DMS 273 treated with DMSO at 0.1 percent for 48 hours (cell line): ENCODE data around the gene SEL1L2.

Source experiments
- DNase-seq: peaks from one replicate; lab custom pipeline; 2025; lab: John Stamatoyannopoulos, UW

The SEL1L2 gene

DNA sequence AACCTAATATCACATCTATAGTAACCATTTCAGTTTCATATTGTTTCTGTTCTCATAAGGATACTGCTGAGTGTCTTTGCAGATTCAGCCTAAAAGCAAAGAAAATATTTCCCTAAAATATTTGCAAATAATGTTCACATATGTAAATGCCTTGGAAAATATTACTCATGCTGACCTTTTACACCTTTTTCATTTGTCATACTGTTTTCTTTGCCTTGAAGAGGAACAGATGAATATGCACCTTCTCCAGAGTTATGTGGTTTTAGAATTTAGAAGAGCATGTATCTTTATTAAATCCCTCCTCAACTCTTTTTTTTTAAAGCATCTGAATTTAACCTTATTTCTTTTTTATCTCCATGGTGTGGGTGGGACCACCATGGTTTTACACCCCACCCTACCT is 173.1 kb downstream of the SEL1L2 start:
- DNase-seq, result no peak

DNA sequence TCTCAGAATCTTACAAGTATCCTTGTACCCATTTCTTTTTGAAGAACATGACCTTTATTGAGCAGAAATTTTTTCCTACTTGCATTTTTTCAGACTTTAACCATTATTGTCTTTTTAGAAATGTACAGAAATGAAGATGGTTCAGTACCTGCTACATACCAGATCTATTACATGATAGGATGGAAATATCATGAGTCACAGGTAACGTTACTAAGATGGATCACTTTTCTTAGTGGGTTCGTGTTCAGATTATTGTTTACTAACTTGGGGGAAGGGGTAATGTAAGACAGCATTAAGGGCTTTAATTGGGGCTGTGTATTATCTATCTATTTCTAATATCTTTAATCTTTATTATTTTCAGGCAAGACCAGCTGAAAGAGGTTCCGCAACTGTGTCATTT is 173.7 kb downstream of the SEL1L2 start:
- no peak for DNase-seq

DNA sequence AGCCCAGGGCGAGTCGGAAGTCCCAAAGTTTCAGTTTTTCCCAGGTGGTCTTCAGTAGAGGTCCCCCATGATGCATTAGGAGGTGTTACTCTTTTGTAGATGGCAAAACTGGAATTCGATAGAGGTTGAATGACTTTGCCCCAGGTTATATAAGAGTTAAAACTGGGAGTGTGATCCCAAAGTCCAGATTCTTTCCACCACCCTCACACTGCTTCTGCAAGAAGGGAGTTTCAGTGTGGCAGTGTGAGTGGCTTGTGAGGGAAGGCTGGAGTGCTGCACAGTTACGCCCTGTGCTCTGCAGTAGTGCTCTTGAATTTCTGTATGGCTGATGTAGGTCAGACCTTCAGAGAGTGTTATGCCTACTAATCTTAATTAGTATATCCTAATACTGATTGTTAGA is 175.7 kb downstream of the SEL1L2 start:
- no peak for DNase-seq

DNA sequence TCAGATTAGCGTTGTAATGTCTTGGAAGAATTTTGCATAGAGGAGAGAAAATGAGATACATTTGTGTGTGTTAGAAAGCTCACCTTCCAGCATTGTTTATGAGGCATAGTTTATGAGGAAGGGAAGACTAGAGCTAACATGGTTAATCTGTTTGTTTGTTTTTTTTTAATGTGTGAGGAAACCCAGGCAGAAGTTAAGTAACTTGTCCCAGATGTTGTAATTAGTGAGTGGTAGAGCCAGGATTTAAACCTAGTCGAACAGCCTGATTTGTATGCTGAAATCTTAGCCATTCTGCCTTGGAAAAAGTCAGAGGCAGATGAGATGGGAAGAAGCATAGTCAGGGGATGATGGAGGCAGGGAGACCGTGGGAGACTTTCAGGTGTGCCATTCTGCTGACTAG is 176.5 kb downstream of the SEL1L2 start:
- no peak for DNase-seq

DNA sequence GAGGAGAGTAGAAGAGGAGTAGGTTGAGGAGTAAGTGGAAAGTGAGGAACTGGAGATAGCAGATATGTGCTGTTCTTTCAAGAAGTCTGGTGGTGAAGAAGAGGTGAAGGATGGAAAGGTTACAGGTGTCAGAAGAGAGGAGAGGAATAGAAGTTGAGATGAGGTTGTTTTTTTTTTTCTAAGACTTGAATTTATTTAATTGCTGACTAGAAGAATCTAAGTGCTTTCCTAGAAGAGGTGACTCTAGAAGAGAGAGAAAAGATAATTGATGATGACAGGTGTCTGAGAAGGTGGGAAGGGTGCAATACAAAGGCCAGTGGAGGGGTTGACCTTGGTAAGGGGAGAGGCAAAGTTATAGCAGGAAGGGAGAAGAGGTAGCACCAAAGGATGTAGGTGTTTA is 180.0 kb downstream of the SEL1L2 start:
- no peak for DNase-seq

DNA sequence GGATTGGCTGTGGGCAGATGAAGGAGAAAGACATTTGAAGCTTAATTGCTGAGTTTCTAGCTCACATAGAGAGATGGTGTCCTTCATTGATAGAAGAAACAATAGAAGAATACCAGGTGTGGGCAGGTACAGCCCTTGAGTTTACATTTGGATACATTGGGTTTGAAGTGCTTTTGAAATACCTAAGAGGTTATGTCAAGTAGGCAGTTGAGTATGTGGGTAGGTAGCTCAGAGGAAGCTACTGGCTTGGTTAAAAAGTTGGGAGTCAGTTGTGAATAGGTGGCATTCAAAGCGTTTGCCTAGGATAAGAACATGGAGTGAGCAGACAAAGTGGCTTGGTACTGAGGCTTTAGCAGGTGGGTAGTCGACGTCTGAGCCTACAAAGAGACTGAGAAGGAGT is 180.6 kb downstream of the SEL1L2 start:
- DNase-seq, result no peak

DNA sequence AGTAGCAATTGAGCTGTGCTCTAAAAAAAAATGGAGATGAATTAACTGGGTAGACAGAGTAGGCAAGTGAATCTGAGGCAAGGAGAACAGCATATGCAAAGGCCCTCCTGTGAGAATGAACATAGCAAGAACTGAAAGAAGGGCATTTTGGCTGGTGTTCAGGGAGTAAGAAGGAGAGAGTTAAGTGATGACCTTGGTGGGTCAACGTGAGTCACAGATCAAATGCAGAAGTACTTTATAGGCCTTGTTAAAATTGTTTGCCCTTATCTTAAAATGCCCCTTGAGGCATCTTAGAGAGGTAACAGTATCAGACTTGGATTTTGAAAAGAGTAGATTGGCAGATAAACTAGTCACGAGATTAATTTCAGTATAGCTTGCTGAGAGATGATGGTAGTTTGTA is 181.0 kb downstream of the SEL1L2 start:
- no peak for DNase-seq

DNA sequence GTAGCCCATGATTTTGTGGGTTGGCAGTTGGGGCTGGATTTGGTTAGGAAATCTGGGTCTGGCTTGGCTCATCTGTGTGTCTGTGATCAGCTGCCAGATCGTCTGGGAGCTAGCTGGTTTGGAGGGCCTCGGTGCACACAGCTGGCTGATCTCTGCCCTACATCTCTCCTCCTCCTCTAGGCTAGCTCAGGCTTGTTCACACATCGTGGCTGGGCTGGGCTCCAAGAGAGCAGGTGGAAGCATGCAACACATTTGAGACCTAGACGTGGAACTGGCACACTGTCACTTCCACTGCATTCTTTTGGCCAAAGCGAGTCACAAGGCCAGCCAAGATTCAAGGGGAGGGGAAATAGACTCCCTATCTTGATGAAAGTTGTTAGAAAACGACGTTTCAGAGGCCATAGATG is 189.7 kb downstream of the SEL1L2 start:
- peak; percentile 94 for DNase-seq

DNA sequence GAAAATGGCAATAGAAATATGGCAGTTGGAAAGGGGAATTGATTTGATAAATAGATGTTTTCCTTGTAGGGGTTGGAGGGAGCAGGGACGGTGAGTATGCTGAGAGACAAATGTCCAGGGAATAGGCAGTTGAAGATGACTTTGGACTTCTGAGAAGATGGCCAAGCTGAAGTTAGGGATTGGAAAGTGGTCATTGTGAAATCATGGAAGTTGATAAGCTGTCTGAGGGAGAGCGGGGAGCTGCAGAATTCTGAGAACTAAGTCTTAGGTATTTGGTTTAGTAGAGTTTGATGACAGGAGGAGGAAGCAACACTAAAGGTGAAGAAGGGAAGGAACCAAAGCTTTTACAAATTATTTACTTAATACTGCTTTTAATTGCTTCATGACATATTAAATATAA is 190.4 kb downstream of the SEL1L2 start:
- no peak for DNase-seq
